GM21723 (cell line): Measurements from ENCODE around the gene ENTPD6.
"Not testable (repeated sequence)": the region's sequence is repeated elsewhere in the genome, so short reads cannot be mapped to it uniquely, and the experiment has no call there.

Experiments used
- ATAC-seq: cut with Tn5 transposase; IDR thresholded peaks from one replicate; pipeline ENCODE4 v1.9.1; 2021; ENCODE audit warnings: mild to moderate bottlenecking, moderate library complexity; ENCODE audit not compliant: unreplicated experiment

The ENTPD6 gene

GRCh38 chr20:25254986-25255680 lies 59.6 kb downstream of the ENTPD6 start:
- ATAC-seq: no peak

- no peak for ATAC-seq
Measured at GRCh38 chr20:25256226-25256859, 60.8 kb downstream of the ENTPD6 start.

GRCh38 chr20:25257130-25257529 lies 61.6 kb downstream of the ENTPD6 start:
- ATAC-seq: no peak

GRCh38 chr20:25257756-25258475 lies 62.4 kb downstream of the ENTPD6 start:
- ATAC-seq: no peak

GRCh38 chr20:25258476-25258805 lies 62.9 kb downstream of the ENTPD6 start:
- ATAC-seq: no peak

- ATAC-seq: no peak
Measured at GRCh38 chr20:25258828-25259227, 63.3 kb downstream of the ENTPD6 start.

GRCh38 chr20:25259358-25259757 lies 63.8 kb downstream of the ENTPD6 start:
- no peak for ATAC-seq

GRCh38 chr20:25259788-25260254 lies 64.3 kb downstream of the ENTPD6 start:
- ATAC-seq: no peak

GRCh38 chr20:25260770-25261437 lies 65.4 kb downstream of the ENTPD6 start:
- not testable (repeated sequence) for ATAC-seq

GRCh38 chr20:25269057-25269832 lies 73.7 kb downstream of the ENTPD6 start:
- ATAC-seq: no peak

GRCh38 chr20:25269833-25270170 lies 74.3 kb downstream of the ENTPD6 start:
- ATAC-seq: no peak

- no peak for ATAC-seq
Measured at GRCh38 chr20:25270829-25271251, 75.3 kb downstream of the ENTPD6 start.

GRCh38 chr20:25271486-25272222 lies 76.1 kb downstream of the ENTPD6 start:
- no peak for ATAC-seq

GRCh38 chr20:25272223-25273000 lies 76.9 kb downstream of the ENTPD6 start:
- no peak for ATAC-seq

- no peak for ATAC-seq
Measured at GRCh38 chr20:25273046-25273445, 77.5 kb downstream of the ENTPD6 start.

- no peak for ATAC-seq
Measured at GRCh38 chr20:25273541-25274358, 78.2 kb downstream of the ENTPD6 start.

GRCh38 chr20:25274481-25274880 lies 79.0 kb downstream of the ENTPD6 start:
- ATAC-seq: no peak
